ENCODE data around the gene RPS6KC1.

DNA sequence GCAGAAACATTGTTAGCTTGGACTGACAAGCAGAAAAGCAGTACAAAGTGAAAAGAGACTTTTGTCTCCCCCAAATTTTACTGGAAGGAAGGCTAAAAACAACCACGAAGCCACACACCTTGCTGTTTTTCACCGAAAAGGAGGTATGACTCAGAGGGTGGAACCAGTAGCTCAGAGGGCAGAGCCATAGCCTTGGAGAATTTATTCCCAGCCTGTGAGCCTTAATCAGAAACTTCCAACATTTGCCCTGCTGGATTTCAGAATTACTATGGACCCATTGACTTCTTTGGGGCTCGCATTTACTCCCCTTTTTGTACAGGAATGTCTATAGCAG lies 32.0 kb downstream of the RPS6KC1 start:
- no peak for TF ChIP-seq POLR2AphosphoS5 (IDR thresholded peaks at IDR 0.05; ENCODE audit: low read depth, low read length)
- no peak for TF ChIP-seq POLR2A (IDR thresholded peaks at IDR 0.05; ENCODE audit: low read depth, low read length)
- TF ChIP-seq TAF1 (IDR thresholded peaks at IDR 0.05; ENCODE audit: low read depth, low read length) = no peak
- TF ChIP-seq POU2F2 (IDR thresholded peaks at IDR 0.05; ENCODE audit: low read depth, low read length) = no peak

All from GM12891 (cell line).